ENCODE results near the gene ANKRA2.

GRCh38 chr5:73544429-73545402 is 20.7 kb downstream of the ANKRA2 start:
- TF ChIP-seq CTCF (IDR thresholded peaks at IDR 0.05; ENCODE audit: low read length) (no peak), EZH2phosphoT487 (IDR thresholded peaks at IDR 0.05; ENCODE audit: low read length) (no peak)
